ENCODE results near the gene CACNA1S.

Gene CACNA1S

DNA sequence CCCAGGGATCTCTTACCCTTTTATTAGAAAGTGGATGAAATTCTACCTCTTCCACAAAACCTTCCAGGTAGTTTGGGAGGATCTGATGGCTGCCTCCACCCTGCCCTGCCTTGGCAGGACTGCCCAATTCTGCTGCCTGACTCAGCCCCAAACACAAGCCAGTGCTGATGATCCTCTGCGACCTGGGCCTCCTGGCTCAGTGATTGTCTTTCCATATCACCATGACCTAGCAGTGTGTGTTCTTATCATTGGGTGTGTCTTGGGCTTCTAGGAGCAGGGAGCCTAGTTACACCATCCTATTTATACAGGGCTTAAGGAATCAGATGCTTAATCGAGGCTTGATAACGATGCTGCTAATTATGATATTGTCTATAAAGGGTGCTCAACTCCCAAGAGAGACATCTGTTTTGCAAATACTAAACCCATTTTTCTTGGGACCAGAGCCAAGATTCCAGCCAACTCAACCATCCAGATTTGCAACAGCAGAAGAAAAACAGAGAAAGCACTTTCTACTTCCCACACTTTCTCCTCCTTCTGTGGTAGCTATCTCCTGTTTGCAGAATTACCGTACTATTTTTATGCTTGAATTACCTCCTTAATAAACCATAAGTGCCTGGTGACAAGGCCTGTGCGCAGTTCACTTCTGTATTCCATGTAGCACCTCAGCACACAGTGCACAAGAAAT lies 52.2 kb downstream of the CACNA1S start:
- no peak for DNase-seq

DNA sequence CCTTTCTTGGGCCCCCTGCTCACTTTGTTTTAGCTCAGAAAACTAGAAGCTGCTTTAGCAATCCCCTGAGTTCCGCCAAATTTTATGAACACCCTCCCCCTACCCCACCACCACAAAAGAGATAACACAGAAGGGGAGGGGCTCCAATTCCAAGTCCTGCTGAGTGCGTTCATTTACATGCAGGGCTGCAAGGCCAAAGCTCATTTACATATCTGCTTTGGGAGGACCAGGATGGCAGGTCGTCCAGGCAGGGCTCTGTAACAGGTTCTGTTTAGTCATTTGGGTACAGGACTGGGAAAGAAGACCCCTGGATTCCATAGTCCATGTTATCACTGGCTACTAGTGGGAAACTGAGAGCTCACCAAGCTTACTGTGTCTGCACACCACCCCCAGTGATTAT lies 52.8 kb downstream of the CACNA1S start:
- no peak for DNase-seq

DNA sequence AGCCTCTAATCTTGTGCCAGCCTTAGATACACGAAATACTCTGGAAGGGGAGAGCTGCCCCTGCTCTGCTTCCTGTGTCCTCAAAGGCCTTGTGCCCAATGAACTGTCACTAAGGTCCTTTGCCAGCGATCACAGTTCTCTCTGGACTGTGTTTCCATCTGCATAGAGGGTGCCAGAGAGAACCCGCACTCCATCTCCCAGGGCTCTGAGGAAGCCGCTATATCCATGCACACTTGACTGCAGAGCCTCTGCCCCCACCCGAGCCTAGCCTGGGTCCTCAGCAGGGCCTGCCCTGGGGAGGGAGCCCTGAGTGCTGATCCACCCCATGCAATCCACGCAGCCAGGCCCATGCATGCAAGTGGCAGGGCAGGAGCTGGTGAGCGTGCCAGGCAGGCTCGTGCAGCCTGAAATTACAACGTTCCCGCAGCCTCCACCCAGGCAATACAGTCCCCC lies 58.1 kb downstream of the CACNA1S start:
- no peak for DNase-seq

DNA sequence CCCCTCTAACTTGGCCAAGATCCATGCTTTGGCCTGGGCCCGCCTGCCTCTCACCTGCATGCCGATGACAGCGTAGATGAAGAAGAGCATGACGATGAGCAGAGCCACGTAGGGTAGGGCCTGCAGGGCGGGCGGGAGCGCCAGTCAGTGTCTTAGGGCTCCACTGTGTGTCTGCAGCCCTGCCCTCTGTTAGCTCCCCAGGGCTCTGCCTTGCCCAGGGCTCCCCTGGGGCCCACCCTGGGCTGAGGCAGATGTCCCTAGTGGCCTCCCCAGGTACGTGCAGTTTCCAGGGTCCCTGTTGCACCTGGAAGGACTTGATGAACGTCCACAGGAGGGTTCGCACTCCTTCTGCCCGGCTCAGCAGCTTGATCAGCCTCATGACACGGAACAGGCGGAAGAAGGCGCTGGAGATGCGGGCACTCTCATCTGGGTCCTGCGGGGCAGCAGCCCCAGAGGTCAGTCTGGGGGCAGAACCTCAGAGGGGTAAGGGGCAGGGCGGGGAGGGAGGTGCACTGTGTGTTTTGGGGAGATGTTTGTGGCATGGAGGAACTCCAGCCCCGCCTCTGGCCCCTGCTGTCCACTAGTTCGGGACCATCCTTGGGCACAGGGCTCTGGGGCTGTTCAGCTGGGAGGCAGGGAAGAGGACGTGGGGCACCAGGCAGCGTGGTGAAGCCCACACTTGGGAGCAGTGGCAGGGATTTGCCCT lies 58.9 kb downstream of the CACNA1S start:
- no peak for DNase-seq

DNA sequence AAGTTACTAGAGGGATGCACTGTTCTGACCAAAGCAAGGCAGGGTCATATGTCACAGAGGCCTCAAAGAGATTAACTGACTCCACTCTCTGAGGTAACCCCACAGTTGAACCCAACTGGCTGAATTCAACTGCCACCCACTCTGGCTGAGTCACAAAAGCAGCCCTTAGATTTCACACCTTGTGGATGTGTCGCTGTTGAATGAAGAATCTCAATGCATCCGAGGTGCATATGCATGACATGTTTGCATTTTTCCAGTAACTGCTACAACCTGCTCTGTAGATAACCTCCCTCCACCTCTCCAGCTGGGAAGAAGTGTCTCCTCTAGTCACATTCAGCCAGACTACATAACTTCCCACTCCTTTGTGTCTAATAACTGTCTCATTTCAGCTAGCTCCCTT lies 60.8 kb downstream of the CACNA1S start:
- no peak for DNase-seq

DNA sequence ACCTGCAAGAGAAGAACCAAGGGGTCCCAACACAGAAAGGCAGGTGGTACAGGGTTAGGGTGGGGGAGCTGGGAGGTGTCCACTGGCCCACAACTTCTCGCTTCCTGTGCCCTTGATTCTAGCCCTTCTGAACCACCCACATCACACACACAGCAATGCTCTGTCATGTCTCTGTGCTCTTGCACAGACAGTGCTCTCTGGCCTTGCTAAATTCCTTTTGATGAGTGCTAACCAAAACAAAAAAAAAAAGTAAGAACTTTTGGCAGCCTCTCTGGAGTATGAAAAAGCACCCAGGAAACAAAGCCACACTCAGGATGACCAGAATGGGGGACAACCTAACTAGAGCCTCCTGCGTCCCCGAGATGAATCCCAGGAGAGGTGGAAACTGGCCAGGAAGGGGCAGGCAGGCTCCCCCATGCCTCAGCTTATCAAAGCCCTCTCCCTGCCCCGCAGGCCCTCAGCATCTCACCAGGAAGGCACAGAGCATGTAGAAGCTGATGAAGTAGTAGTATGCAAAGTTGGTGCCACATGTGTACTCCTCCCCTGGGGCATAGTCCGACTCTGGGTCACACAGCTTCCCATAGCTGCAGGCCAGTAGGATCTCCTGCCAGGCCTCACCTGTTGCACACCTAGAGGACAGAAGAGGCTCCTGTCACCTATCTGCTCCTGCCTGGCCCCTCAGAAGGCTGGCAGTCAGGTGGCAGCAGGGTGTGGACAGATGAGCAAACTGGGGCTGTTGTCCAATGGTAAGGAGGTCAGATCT lies 61.5 kb downstream of the CACNA1S start:
- no peak for DNase-seq

DNA sequence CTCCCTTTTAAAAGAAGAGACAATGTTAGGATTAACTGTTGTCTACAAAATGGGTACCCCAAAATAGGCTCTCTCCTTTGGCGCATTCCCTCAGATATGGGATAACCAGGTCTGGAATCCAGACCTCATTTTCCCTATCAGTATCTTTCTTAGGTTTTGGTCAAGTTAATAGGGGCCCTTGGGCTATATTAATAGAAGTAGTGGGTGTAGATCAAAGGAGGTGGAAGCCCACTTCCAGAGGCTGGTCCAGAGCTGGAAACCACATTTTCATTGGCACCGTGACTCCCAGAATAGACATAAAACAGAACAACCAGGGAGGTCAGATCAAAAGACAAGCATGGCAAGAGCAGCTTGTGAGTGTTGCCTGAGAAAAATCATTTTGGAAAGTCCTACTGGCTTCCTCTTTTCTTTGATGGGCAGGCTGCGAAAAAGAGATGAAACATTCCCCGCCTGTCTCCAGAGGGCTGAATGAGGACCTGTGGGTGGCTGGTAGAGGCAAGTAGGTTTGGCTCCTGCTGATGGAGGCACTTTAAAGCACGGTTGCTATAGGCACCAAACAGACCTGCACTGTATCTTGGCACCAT lies 62.9 kb downstream of the CACNA1S start:
- DNase-seq: no peak

DNA sequence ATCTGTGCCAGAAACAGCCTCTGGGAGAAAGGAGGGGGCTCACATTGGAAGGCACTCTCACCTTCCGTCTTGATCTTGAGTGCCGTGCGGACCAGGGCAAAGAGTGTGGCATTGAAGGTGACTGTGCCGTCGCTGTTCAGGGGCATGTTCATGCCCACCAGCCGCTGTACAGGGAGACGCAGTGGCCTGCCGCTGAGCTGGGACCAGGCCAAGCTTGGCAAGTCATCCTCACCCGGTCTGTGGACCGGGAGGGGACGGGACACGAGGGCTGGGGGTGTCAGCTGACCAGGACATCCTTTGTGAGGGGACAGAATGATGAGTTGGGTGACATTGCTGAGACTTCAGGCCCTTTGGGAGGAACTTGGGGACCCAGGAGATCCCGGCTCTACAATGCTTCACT lies 63.7 kb downstream of the CACNA1S start:
- DNase-seq: no peak

DNA sequence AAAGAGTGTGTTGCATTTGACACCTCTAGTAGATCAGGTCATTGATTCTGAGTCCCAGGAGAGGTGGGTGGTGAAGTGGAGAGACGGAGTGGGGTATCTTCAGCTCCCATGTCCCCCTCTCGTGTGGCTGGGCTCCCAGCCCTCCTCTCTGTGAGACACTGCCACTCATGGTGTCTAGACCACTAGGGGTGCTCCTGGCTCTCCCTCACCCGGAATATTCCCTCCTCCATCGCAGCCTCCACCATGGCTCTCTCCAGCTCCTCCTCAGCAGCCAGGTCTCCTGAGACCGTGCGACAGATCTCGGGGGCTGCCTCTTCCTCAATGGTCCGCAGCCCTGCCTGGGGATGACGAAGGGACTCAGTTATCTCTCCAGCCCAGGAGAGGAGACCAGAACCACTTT lies 68.1 kb downstream of the CACNA1S start:
- DNase-seq: no peak

DNA sequence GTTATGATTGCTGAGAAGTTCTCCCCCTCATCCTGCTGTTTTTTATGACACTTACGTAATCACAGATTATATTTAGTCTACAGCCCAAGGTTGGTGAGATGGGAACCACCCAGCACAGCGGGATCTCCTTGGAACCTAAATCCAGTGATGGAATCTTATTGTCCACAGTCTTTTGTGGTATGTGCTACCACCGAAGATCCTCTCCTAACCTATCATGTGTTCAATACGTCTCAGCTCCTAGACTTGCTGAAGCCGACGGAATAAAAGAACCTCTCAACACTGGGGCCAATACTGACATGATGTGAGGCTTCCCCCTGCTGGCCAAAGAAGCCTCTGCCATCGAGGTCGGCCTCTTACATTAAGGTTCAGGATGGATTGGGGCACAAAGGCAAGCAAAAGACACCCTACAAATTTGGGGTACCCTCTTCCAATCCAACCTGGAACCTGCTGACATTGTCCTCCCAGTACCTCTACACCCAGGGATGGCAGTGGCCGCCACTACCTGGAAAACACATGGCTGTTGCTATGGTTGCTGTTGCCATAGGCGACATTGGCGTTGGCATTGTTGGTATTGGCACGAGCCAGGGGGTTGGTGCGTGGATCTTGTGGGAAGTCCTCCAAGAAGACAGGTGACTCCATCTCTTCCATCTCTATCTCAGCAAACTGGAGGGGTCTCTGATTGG lies 69.3 kb downstream of the CACNA1S start:
- DNase-seq: peak; percentile 61

DNA sequence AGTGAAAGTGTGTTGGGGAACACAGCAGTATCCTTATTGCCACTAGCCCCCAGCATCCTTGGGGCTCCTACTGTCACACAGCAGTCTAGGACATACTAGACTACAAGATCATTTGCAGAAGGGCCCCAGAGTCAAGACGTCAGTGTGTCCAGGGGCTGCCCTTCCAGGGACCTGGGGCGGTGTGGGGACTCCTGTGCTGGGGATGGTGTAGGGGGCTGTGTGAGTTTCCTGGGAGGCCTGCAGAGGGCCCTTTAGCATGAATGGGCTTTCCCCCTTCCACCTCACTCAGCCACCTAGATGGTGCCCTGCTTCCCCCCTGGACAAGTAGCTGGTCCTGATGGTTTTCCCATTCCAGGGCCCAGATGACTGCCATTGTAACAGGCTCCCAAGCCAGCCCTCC lies 71.2 kb downstream of the CACNA1S start:
- DNase-seq: no peak

DNA sequence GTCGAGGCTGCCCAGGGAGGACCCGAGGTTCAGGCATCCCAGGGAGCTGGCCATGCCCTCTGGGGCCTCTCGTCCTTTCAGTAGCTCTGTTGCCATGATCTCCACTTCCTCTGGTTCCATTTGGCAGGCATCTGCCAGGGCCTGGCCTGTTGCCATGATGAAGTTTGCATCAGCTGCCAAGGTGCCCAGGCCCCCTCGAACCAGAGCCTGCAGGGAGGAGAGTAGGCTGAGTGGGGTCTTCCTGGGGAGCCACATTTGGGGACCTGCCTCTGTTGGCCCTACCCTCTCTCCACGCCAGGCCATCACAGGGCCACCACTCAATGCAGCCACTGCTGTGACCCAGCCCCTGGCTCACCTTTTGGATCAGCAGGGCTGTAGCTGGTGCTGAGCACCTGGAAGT lies 72.3 kb downstream of the CACNA1S start:
- DNase-seq: no peak

DNA sequence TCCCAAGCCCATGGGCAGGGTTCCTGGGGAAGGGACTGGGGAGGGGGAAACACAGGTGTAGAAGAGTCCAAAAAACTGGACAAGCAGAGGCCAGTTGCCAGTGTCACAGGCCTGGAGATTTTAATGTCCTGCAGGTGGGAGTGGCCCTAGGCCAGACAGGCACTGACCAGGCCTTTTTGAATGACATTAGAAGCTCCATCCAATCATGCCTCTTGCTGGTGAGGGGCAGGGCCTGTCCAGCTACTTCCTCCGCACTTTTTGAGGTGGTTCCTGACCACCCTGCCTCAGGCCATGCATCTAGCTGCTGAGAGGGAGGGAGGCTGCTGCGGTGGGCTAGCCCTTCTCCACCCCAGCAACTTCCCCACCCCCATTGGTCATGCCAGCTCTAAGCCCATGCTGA lies 72.8 kb downstream of the CACNA1S start:
- no peak for DNase-seq

DNA sequence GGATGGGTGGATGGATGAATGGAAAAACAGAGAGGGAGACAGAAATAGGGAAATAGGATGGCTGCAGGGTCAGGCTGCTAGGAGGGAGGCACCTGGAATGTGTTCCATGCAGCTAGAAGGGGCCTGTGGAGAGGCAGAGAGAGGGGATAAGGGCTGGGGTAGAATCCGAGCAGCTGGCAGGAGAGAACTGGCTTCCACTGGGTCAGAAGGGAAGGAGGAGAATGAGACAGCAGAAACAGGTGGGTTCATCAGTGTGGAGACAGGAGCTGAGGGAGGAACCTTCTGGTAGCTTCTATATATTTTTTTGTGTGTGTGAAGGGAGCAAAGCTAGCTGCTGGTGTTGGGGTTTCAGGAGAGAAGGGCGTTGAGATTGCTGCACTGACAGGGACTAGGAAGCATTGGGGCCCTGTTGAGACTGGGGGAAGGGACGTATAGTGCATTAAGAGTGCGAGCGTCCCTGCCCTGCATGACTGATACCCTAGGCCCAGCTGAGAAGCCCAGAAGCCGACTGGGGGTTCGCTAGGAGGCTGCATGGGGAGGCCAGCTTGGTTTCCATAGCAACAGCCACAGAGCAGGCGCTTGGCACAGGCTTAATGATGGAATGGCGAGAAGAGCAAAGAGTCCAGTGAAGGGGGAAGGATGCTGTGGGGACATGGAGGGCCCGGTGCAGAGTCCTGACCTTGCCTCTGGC lies 73.9 kb downstream of the CACNA1S start:
- no peak for DNase-seq

DNA sequence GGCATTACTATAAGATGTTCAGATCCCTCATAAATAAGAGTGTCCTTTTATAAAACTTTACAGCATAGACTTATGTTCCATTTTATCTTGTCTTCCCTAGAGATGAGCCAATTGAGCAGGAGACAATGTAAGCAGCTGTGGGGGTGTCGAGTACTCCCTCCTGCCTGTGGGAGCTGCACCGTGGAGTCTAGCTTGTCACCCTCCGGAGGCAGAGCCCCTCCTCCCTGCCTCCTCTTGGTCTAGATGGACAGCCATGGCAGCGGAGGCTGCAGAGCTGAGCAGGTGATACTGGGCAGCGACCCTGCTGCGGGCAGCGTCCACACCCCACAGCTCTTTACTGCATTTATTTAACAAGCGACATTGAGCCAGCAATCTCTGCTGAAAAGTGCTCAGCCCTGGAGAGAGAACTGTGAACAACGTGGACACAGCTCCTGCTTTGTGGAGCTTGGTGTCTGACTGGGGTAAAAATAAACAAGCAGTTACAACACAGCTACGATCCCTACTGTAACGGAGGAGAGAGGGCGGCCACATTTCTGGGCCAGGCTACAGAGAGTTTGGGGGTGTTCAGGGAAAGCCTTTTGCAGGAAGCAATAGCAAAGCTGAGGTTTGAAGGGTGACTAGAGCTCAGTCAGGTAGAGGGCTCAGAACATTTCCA lies 75.9 kb downstream of the CACNA1S start:
- no peak for DNase-seq

DNA sequence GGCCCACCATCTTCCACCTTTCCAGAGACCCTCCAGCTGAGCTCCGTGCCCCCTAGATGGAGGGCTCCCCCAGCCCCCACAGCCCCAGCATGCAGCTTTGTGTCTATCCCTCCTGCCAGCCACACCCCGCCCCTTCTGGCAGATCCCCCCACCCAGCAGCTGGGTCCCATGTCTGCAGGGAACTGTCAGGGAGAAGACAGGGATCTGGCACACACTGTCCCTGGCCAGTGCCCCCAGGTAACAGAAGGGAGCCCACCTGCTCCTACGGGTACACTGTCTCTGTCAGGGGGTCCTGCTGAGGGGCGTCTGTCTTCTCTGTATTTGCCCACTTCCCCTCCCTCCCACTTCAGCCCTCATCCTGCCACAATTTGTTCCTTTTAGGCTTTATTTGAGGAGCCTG lies 77.6 kb downstream of the CACNA1S start:
- DNase-seq: no peak

DNA sequence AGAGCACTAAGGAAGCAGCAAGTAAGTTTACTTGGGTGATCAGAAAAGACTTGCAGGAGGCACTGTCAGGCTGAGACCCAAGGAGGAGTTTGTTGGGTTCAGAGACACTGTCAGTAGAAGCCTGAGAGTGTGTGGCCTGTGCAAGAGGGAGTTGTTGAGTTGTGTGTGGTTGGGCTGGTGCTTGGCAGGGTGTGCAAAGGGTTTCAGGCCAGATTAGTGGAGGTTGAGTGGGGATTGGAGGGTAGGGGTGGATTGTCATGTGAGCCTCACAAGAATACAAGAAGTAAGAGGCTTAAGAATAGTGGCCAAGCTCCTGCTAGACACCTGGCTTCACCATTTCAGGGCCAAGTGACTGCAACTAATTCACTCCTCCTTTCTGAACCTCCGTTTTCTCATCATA lies 79.8 kb downstream of the CACNA1S start:
- no peak for DNase-seq

DNA sequence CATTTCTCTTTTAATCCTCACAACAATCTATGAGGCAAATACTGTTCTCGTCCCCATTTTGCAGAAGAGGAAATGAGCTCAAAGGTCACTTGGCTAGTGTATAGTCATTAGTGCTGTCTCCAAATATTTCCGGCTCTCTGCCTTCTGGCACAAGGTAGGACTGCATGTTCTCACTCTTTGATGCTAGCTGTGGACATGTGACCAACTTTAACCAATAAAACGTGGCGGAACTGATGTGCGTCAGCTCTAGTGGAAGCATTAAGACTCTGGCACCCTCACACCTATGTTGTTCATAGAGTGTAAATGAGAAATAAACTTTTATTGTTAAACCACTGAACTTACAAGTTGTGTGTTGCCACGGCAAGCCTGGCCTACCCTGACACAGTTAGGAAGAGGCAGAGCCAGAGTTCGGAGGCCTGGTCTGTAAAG lies 83.8 kb downstream of the CACNA1S start:
- DNase-seq: no peak

DNA sequence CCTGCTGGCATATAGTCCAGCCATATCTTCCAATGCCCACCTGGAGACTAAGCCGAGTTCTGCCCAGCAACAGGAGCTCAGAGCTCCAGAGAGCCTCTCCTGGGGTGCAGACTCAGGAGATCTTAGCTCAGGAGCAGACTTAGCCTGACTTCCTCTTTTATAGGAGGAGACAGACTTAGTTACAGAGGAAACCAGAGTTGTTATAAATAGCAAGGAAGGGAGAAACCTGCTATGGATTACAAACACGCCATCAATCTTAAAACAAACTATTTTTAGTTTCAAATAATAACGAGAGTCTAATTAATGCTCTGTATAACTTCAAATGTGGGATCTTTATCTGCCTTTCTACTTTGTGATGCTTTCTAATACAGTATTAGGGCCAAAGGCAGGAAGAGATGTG lies 85.4 kb downstream of the CACNA1S start:
- no peak for DNase-seq

DNA sequence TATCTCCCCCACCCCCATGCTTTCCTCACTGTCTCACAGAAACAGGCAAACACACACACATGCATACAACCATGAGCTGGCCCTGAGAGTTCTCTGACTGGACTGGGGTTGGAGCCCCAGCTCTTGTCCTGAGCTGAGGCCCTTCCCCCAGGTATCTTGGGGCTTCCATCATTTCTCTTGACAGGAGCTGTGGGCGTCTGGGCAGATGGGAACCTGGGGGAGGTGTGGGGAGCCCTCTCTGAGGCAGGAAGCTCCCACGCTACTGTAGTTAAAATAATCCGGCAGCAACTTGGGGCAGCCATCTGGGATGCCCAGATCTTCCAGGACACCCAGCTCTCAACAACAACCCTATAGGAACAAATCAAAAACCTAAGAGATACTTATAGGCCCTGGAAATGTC lies 86.0 kb downstream of the CACNA1S start:
- no peak for DNase-seq

DNA sequence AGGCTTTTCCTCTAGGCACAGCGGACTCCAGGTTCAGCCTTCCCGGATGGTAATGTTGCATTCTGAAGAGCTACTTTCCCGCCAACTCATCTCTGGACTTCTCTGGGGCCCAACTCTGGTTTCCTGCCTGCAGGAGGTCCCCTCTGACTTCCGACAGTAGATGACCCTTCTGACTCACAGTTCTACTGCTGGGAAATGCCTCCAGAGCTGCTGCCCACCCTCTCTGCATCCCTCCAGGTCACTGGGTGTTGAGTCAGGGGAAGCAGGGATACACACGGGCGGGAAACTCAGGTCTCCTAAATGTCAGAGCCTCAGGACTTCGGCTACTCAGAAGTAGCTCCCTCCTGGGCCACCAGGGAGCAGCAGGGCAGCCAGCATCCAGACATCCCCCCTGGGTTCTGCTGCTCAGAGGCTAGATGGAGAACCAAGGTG lies 86.6 kb downstream of the CACNA1S start:
- no peak for DNase-seq

DNA sequence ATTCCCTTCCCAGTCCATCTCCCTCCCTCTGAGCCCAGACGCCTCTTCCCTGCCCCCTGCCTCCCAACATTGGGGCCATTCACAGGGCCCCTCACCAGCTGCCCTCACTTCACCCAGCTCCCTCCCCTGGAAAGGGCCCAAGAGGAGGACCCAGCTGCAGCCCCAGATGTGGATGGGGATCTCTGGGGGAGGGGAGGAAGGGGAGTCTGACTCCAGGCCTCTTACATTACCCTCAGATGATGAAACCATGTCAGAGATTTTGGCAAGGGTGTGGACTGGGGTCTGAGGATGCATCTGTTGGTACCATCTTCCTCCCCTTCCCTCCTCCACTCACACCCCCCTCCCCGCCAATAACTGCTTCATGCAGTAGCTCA lies 87.6 kb downstream of the CACNA1S start:
- DNase-seq: no peak
